Keratinocyte (primary cell): ENCODE measurements around the gene SMTNL2. TPM values are rescaled to one million over a fixed set of nuclear protein-coding genes. Genes with fewer than 3 reads are reported as not detected.

ENCODE experiments used
- DNase-seq: peaks from one replicate; pipeline ENCODE4 v3.0.0-alpha.2; 2011; ENCODE audit warnings: low read depth, missing footprints, low spot score
- FAIRE-seq: peaks from 2 replicates; lab custom pipeline; 2011; peaks lifted over from hg19 to GRCh38; lab: Jason Lieb, UNC
- H2AFZ ChIP-seq: 2 replicates; pipeline ENCODE4 v1.6.0; 2012; ENCODE audit warnings: low read length, control low read depth, inconsistent platforms; ENCODE audit not compliant: control insufficient read depth
- H3K27ac ChIP-seq: 2 replicates; pipeline ENCODE4 v1.5.1; 2011; ENCODE audit warnings: low read length; ENCODE audit not compliant: control insufficient read depth, insufficient read depth
- H3K27me3 ChIP-seq: 3 replicates; pipeline ENCODE4 v1.6.0; 2011; ENCODE audit warnings: low read length; ENCODE audit not compliant: control insufficient read depth, insufficient read depth; ENCODE audit errors: extremely low read depth
- H3K36me3 ChIP-seq, 2 experiments: 2 replicates in 1 of 2; 3 replicates in 1 of 2; pipeline ENCODE4 v1.5.1; 2011; ENCODE audit warnings: low read length in 2 of 2, mild to moderate bottlenecking in 1 of 2; ENCODE audit not compliant: control insufficient read depth in 2 of 2, insufficient read depth in 2 of 2; ENCODE audit errors: extremely low read depth in 1 of 2
- H3K4me1 ChIP-seq: 3 replicates; pipeline ENCODE4 v1.5.1; 2011; ENCODE audit warnings: low read length; ENCODE audit not compliant: control insufficient read depth, insufficient read depth; ENCODE audit errors: extremely low read depth
- H3K4me2 ChIP-seq: 3 replicates; pipeline ENCODE4 v1.6.0; 2011; ENCODE audit warnings: low read depth, low read length; ENCODE audit not compliant: control insufficient read depth, insufficient read depth; ENCODE audit errors: extremely low read depth
- H3K4me3 ChIP-seq, 3 experiments: fragments of 200-600 bp in 1 of 3; sonication (generic) in 1 of 3; 2 replicates in 2 of 3; 3 replicates in 1 of 3; pipeline ENCODE4 v1.5.1; 2011 to 2016; ENCODE audit warnings: low read length in 3 of 3, mild to moderate bottlenecking in 3 of 3, control low read depth in 2 of 3, inconsistent platforms in 1 of 3, low read depth in 1 of 3, mixed read lengths in 1 of 3, mixed run types in 1 of 3, moderate library complexity in 1 of 3; ENCODE audit not compliant: control insufficient read depth in 2 of 3, insufficient read depth in 2 of 3; ENCODE audit errors: extremely low read depth in 1 of 3
- H3K79me2 ChIP-seq: 2 replicates; pipeline ENCODE4 v1.6.0; 2012; ENCODE audit warnings: low read length; ENCODE audit not compliant: control insufficient read depth, insufficient read depth
- H3K9ac ChIP-seq: 3 replicates; pipeline ENCODE4 v1.6.0; 2011; ENCODE audit warnings: low read length; ENCODE audit not compliant: control insufficient read depth, insufficient read depth; ENCODE audit errors: extremely low read depth
- H3K9me1 ChIP-seq: 3 replicates; pipeline ENCODE4 v1.6.0; 2011; ENCODE audit warnings: low read length; ENCODE audit not compliant: control insufficient read depth, insufficient read depth; ENCODE audit errors: extremely low read depth
- H3K9me3 ChIP-seq: 2 replicates; pipeline ENCODE4 v1.5.1; 2012; ENCODE audit warnings: low read depth, low read length; ENCODE audit not compliant: control insufficient read depth
- H4K20me1 ChIP-seq: 3 replicates; pipeline ENCODE4 v1.6.0; 2011; ENCODE audit warnings: low read length; ENCODE audit not compliant: control insufficient read depth, insufficient read depth; ENCODE audit errors: extremely low read depth
- CTCF ChIP-seq, 3 experiments: IDR thresholded peaks in 1 of 3; conservative IDR thresholded peaks in 1 of 3; optimal IDR thresholded peaks in 1 of 3; 2 replicates in 2 of 3; 3 replicates in 1 of 3; pipeline versions ENCODE3 to v1.5.1; 2011; ENCODE audit warnings: low read length in 3 of 3, mild to moderate bottlenecking in 3 of 3, moderate library complexity in 2 of 3, control low read depth in 1 of 3, inconsistent platforms in 1 of 3; ENCODE audit not compliant: insufficient read depth in 2 of 3; ENCODE audit errors: extremely low read depth in 1 of 3
- EZH2 ChIP-seq: IDR thresholded peaks from one replicate; pipeline ENCODE4 v1.6.1; 2012; ENCODE audit warnings: inconsistent platforms, mild to moderate bottlenecking, low read length, moderate library complexity
- dilution Hi-C: fragments of 300-500 bp; cut with MboI; formaldehyde crosslinking; loops from one replicate; pipeline ENCODE4 v1.7.0; 2020; ENCODE audit warnings: low sequenced_read_pairs; ENCODE audit not compliant: extremely low pct_ligation_motif_present
- polyA plus RNA-seq, 5 experiments: library from polyadenylated mRNA; depleted of rRNA in 3 of 5; stranded (reverse) in 3 of 5; stranded (forward) in 1 of 5; unstranded in 1 of 5; fragments of >200 nt; gene quantifications; 1 replicate in 1 of 5; 2 replicates in 3 of 5; 3 replicates in 1 of 5; pipeline versions ENCODE4 v1.2.1 to v1.2.3, GENCODE V29; 2011 to 2012; ENCODE audit warnings: missing spikeins in 2 of 5, low read depth in 1 of 5, low replicate concordance in 1 of 5

Gene SMTNL2
- polyA plus RNA-seq, 1 donor (not counting 4 experiments of a cell fraction or from before 2014, with no cell fraction given): not detected

- no peak overlapping the region for H3K27ac ChIP-seq
- TF ChIP-seq EZH2 (no peak), CTCF (optimal IDR thresholded peaks at IDR 0.05 in 1 of 3, IDR thresholded peaks at IDR 0.05 in 1 of 3, conservative IDR thresholded peaks at IDR 0.05 in 1 of 3; ENCODE audit: extremely low read depth in 1 of 3, insufficient read depth in 2 of 3, low read length in 3 of 3) (no peak)
- no peaks in the 10 kb centered on the region for H3K9me1 ChIP-seq
- H3K36me3 ChIP-seq: no peaks in the 10 kb centered on the region
- H3K4me3 ChIP-seq: no peak overlapping the region
- dilution Hi-C loops: no loop called here
- H3K4me2 ChIP-seq: no peak overlapping the region
- no peak for DNase-seq
- no peaks in the 10 kb centered on the region for H4K20me1 ChIP-seq
- no peaks in the 10 kb centered on the region for H3K9me3 ChIP-seq
- H3K9ac ChIP-seq: no peak overlapping the region
- FAIRE-seq: no peak
- no peaks in the 10 kb centered on the region for H3K4me1 ChIP-seq
- no peaks in the 10 kb centered on the region for H3K79me2 ChIP-seq
- no peak overlapping the region for H2AFZ ChIP-seq
- H3K27me3 ChIP-seq: peaks cover 13% of the 10 kb centered on the region
Measured at GRCh38 chr17:4610162-4610561, 25.8 kb downstream of the SMTNL2 start.

DNA sequence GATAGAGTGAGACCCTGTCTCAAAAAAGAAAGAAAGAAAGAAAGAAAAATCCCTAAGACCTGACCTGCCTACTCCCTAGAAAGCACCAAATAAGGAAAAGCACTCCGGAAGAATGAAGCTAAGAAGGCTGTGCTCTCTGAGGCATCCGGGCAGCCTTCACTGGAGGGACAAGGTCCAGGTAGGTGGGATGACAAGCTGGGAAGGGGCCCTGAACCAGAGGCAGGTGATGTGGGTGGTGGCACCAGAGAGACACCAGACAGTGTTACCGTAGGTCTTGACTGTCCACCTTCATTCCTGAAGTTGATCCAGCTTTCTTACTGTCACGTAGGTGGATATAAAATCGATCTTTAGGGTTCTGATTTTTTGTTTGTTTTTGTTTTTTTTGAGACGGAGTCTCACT is 26.3 kb downstream of the SMTNL2 start:
- no peaks in the 10 kb centered on the region for H4K20me1 ChIP-seq
- no peak overlapping the region for H3K4me3 ChIP-seq
- no peak overlapping the region for H3K27ac ChIP-seq
- no peaks in the 10 kb centered on the region for H3K79me2 ChIP-seq
- peaks cover 13% of the 10 kb centered on the region for H3K27me3 ChIP-seq
- no peaks in the 10 kb centered on the region for H3K9me3 ChIP-seq
- H3K9me1 ChIP-seq: no peaks in the 10 kb centered on the region
- dilution Hi-C loops: no loop called here
- DNase-seq (no peak), FAIRE-seq (no peak)
- no peaks in the 10 kb centered on the region for H3K36me3 ChIP-seq
- no peak overlapping the region for H2AFZ ChIP-seq
- no peak overlapping the region for H3K9ac ChIP-seq
- H3K4me2 ChIP-seq: no peak overlapping the region
- no peak for TF ChIP-seq EZH2
- TF ChIP-seq CTCF (optimal IDR thresholded peaks at IDR 0.05 in 1 of 3, IDR thresholded peaks at IDR 0.05 in 1 of 3, conservative IDR thresholded peaks at IDR 0.05 in 1 of 3; ENCODE audit: extremely low read depth in 1 of 3, insufficient read depth in 2 of 3, low read length in 3 of 3): no peak
- H3K4me1 ChIP-seq: no peaks in the 10 kb centered on the region
